Measurements from ENCODE around the gene SULT4A1. TPM values are rescaled to one million over a fixed set of nuclear protein-coding genes. Genes with fewer than 3 reads are reported as not detected.

The SULT4A1 gene
- total RNA-seq, 3 donors from 2014 or later, result 0.98 to 2.9 TPM; not detected in 1

DNA sequence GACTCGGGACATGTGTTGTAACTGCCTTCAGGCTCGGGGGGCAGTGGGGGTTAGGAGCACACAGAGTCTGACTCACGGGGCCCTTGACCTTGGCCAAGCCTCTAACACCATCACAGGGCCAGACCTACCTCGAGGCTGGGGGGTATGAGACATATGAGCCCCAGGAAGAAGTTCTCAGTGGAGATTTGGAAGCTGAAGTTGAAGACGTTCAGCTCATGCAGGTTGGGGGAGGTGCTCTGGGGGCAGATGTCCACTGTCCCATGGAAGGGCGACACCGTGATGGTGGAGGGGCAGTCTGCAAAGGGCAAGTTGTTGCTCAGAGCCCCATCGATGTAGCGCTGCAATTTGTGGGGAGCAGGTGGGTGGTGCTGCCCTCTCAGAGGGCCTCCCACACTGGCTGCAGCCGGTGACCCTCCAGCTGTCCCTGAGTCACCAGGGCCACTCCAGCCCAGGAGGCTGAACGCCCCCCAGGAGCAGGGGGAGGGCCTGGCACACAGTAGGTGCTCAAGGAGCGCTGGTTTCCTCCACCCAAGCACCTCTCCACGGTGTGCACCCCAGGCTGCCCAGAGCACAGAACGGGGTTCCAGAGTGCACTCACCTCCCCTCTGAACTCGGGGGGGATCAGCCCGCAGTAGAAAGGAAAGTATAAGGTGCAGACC is 27.0 kb upstream of the SULT4A1 start:
- no peaks in the 10 kb centered on the region for H3K9me3 ChIP-seq
- TF ChIP-seq POLR2AphosphoS5 (IDR thresholded peaks at IDR 0.05) (no peak), POLR2A (IDR thresholded peaks at IDR 0.05) (no peak)
- TF ChIP-seq, protein P1, sequence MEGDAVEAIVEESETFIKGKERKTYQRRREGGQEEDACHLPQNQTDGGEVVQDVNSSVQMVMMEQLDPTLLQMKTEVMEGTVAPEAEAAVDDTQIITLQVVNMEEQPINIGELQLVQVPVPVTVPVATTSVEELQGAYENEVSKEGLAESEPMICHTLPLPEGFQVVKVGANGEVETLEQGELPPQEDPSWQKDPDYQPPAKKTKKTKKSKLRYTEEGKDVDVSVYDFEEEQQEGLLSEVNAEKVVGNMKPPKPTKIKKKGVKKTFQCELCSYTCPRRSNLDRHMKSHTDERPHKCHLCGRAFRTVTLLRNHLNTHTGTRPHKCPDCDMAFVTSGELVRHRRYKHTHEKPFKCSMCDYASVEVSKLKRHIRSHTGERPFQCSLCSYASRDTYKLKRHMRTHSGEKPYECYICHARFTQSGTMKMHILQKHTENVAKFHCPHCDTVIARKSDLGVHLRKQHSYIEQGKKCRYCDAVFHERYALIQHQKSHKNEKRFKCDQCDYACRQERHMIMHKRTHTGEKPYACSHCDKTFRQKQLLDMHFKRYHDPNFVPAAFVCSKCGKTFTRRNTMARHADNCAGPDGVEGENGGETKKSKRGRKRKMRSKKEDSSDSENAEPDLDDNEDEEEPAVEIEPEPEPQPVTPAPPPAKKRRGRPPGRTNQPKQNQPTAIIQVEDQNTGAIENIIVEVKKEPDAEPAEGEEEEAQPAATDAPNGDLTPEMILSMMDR (IDR thresholded peaks at IDR 0.05), result no peak
- H3K4me1 ChIP-seq, result no peaks in the 10 kb centered on the region
- H3K36me3 ChIP-seq, result no peaks in the 10 kb centered on the region
- no peak overlapping the region for H3K4me3 ChIP-seq
- DNase-seq (ENCODE audit: low spot score in 2 of 2), result peak in 1 of 2 donors; percentile 36
- intact Hi-C loops (cut with DNase I; ENCODE audit: low total_unique reads), result no loop called here
- peaks cover 12 to 76% of the 10 kb centered on the region in 2 donors for H3K27me3 ChIP-seq
- no peak overlapping the region for H3K27ac ChIP-seq

DNA sequence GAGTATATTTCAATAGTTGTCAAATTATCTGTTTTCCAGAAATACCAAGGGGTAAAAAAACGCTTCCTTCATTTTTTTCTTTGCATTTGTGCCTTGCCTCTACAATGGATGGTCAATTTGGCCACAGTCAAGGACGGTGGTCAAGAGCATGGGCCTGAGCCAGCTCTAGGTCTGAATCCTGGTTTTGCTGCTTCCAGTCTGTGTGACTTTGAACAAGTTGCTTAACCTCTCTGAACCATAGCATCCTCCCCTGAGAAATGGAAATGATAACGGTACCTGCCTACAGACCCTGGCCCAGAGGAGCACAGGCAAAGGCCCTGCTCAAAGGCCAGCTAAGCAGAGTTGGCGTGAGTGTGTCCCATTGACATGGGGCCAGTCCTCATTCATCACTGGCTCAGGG is 26.4 kb upstream of the SULT4A1 start:
- TF ChIP-seq POLR2AphosphoS5 (IDR thresholded peaks at IDR 0.05) (no peak), POLR2A (IDR thresholded peaks at IDR 0.05) (no peak)
- TF ChIP-seq, protein P1 (IDR thresholded peaks at IDR 0.05), result no peak
- intact Hi-C loops (cut with DNase I; ENCODE audit: low total_unique reads), result no loop called here

DNA sequence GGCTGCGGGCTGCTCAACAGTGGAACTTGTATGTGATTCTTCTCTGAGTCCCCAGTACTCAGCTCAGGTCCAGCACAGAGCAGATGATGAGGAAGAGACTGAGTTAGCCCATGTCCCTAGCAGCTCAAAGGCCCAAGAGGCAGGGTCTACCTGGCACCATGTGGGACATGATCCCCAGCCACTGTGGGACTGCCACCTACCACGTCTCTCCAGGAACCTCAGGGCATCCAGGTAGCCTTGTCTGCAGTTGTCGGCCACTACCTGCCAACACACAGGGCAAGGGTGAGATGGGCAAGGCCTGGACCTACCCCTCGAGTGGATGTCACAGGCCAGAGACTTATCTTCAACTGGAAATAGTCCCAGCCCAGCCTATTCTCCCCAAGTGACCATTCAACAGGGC is 25.1 kb upstream of the SULT4A1 start:
- Histone ChIP-seq H3K36me3 (no peaks in the 10 kb centered on the region), H3K9me3 (no peaks in the 10 kb centered on the region), H3K4me1 (no peaks in the 10 kb centered on the region), H3K27ac (no peak overlapping the region), H3K4me3 (no peak overlapping the region), H3K27me3 (peaks cover 12 to 68% of the 10 kb centered on the region in 2 donors)
- TF ChIP-seq POLR2A (IDR thresholded peaks at IDR 0.05) (no peak), POLR2AphosphoS5 (IDR thresholded peaks at IDR 0.05) (no peak)
- TF ChIP-seq, protein P1 (IDR thresholded peaks at IDR 0.05), result no peak
- peak in 1 of 2 donors; percentile 43 for DNase-seq (ENCODE audit: low spot score in 2 of 2)
- intact Hi-C loops (cut with DNase I; ENCODE audit: low total_unique reads), result no loop called here

More for the DNA sequence above, 26.4 kb upstream of the SULT4A1 start:
- no peaks in the 10 kb centered on the region for H3K4me1 ChIP-seq
- no peak overlapping the region for H3K4me3 ChIP-seq
- H3K9me3 ChIP-seq, result no peaks in the 10 kb centered on the region
- DNase-seq (ENCODE audit: low spot score in 2 of 2), result no peak
- H3K36me3 ChIP-seq, result no peaks in the 10 kb centered on the region
- H3K27ac ChIP-seq, result no peak overlapping the region
- peaks cover 12 to 76% of the 10 kb centered on the region in 2 donors for H3K27me3 ChIP-seq

DNA sequence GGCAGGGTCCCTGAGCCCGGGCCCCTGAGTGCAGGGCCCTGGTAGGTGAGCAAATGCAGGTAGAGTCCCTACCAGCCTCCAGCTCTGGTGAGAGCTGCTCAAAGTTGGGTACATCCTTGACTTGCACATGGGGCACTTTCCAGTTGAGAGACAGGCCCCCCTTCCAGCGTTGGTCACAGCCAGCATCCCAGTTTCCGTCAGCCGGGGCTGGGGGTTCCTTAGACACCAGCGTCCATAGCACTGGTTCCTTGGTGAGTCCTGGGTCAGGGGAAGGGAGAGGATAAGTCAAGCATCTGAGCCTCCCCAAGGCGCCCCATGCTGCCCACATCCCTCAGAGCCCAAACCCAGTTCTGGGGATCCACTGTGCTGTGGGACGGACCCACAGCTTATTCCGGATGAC is 23.9 kb upstream of the SULT4A1 start:
- Histone ChIP-seq H3K36me3 (no peaks in the 10 kb centered on the region), H3K4me3 (no peak overlapping the region), H3K9me3 (no peaks in the 10 kb centered on the region), H3K27ac (no peak overlapping the region), H3K4me1 (no peaks in the 10 kb centered on the region), H3K27me3 (peaks cover 8 to 57% of the 10 kb centered on the region in 2 donors)
- intact Hi-C loops (cut with DNase I; ENCODE audit: low total_unique reads), result no loop called here
- DNase-seq (ENCODE audit: low spot score in 2 of 2), result peak in 1 of 2 donors; percentile 28
- TF ChIP-seq, protein P1 (IDR thresholded peaks at IDR 0.05), result no peak
- TF ChIP-seq POLR2A (IDR thresholded peaks at IDR 0.05), result no peak
- TF ChIP-seq POLR2AphosphoS5 (IDR thresholded peaks at IDR 0.05), result no peak

DNA sequence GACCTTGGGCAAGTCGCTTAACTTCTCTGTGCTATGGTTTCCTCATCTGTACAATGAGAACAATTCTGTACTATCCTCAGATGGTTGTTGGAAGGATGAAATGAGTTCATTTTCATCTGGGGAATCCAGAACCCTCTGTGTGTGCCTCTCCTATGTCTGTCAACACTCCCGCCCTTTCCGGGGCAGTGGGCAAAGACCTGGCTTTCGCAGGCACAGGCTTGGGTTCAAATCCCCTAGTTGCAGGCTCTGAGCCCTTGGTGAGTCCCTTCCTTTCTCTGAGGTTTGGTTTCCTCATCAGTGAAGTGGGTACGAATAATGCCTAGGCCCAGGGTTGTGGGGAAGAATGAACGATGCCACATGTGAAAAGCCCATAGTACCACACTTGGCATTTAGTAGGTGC is 23.5 kb upstream of the SULT4A1 start:
- peak in 1 of 2 donors; percentile 12 for DNase-seq (ENCODE audit: low spot score in 2 of 2)
- Histone ChIP-seq H3K27me3 (peaks cover 4 to 57% of the 10 kb centered on the region in 2 donors), H3K4me1 (no peaks in the 10 kb centered on the region), H3K36me3 (no peaks in the 10 kb centered on the region), H3K27ac (no peak overlapping the region), H3K4me3 (no peak overlapping the region), H3K9me3 (no peaks in the 10 kb centered on the region)
- TF ChIP-seq POLR2AphosphoS5 (IDR thresholded peaks at IDR 0.05) (no peak), POLR2A (IDR thresholded peaks at IDR 0.05) (no peak)
- TF ChIP-seq, protein P1 (IDR thresholded peaks at IDR 0.05), result no peak
- intact Hi-C loops (cut with DNase I; ENCODE audit: low total_unique reads), result no loop called here

Data from breast epithelium (tissue), 4 donors.